WTC11 (cell line): ENCODE results near the gene DPP4.
"Not testable (repeated sequence)": the region's sequence is repeated elsewhere in the genome, so short reads cannot be mapped to it uniquely, and the experiment has no call there.

Source experiments
- CREB1 ChIP-seq: sonication (generic); formaldehyde crosslinking; IDR thresholded peaks from 2 replicates; pipeline ENCODE4 v1.8.0; 2023; ENCODE audit warnings: mild to moderate bottlenecking, missing genetic modification reagents
- NFYB ChIP-seq: sonication (generic); formaldehyde crosslinking; conservative IDR thresholded peaks from 2 replicates; pipeline ENCODE4 v1.8.0; 2022; ENCODE audit warnings: low read depth, missing genetic modification reagents
- TF ChIP-seq, protein P1 (sequence below): fragments of 200-600 bp; IDR thresholded peaks from 2 replicates; pipeline ENCODE4 v1.8.0; 2022; ENCODE audit warnings: antibody characterized with exemption

- not testable (repeated sequence) for TF ChIP-seq CREB1 (CRISPR knock-in tag); NFYB
- TF ChIP-seq, protein P1, sequence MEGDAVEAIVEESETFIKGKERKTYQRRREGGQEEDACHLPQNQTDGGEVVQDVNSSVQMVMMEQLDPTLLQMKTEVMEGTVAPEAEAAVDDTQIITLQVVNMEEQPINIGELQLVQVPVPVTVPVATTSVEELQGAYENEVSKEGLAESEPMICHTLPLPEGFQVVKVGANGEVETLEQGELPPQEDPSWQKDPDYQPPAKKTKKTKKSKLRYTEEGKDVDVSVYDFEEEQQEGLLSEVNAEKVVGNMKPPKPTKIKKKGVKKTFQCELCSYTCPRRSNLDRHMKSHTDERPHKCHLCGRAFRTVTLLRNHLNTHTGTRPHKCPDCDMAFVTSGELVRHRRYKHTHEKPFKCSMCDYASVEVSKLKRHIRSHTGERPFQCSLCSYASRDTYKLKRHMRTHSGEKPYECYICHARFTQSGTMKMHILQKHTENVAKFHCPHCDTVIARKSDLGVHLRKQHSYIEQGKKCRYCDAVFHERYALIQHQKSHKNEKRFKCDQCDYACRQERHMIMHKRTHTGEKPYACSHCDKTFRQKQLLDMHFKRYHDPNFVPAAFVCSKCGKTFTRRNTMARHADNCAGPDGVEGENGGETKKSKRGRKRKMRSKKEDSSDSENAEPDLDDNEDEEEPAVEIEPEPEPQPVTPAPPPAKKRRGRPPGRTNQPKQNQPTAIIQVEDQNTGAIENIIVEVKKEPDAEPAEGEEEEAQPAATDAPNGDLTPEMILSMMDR, result not testable (repeated sequence)
Measured at GRCh38 chr2:162049089-162049488, 24.9 kb downstream of the DPP4 start.
